Activated T-helper 1 cell treated with anti-CD3 and anti-CD28 coated beads, Interleukin-12 subunit alpha, Interleukin-12 subunit beta, Interleukin-2, Interleukin-4 antibody, amounts not matched to agents 30 ng/mL and 10 ng/mL and 1 ng/mL, durations not matched to agents 14 hours and 24 hours and 36 hours (primary cell): ENCODE data around the gene PLXDC2. TPM values are rescaled to one million over a fixed set of nuclear protein-coding genes. Genes with fewer than 3 reads are reported as not detected.

Experiments
- DNase-seq: peaks from one replicate; pipeline ENCODE4 v3.0.0; 2021; ENCODE audit warnings: low spot score
- H3K27ac Mint-ChIP-seq: one replicate; pipeline ENCODE4 v1.8.0; 2021; ENCODE audit warnings: mild to moderate bottlenecking, mixed read lengths
- H3K27me3 Mint-ChIP-seq: one replicate; pipeline ENCODE4 v1.8.0; 2022; ENCODE audit warnings: mild to moderate bottlenecking, moderate library complexity, mixed read lengths; ENCODE audit not compliant: insufficient read depth
- H3K36me3 Mint-ChIP-seq: one replicate; pipeline ENCODE4 v1.8.0; 2021; ENCODE audit warnings: low read depth, mixed read lengths
- H3K4me1 Mint-ChIP-seq: one replicate; pipeline ENCODE4 v1.8.0; 2021; ENCODE audit warnings: low read depth, mixed read lengths
- H3K4me3 Mint-ChIP-seq: one replicate; pipeline ENCODE4 v1.8.0; 2021; ENCODE audit warnings: mild to moderate bottlenecking, moderate library complexity, mixed read lengths
- H3K9me3 Mint-ChIP-seq: one replicate; pipeline ENCODE4 v1.8.0; 2021; ENCODE audit warnings: mixed read lengths
- intact Hi-C: fragments of 100-400 bp; cut with micrococcal nuclease; formaldehyde crosslinking; loops from one replicate; pipeline ENCODE4 v1.15.1; 2024
- total RNA-seq: library from RNA; stranded (reverse); gene quantifications from 2 replicates; pipeline ENCODE4 v1.2.3, GENCODE V29; 2022

PLXDC2 gene
- total RNA-seq, 1 donor from 2014 or later, result not detected

GRCh38 chr10:20233423-20233822, 417.2 kb downstream of the PLXDC2 start:
- intact Hi-C loops, result no loop called here
- H3K9me3 Mint-ChIP-seq, result no peaks in the 10 kb centered on the region
- H3K36me3 Mint-ChIP-seq, result no peaks in the 10 kb centered on the region
- H3K4me1 Mint-ChIP-seq, result no peaks in the 10 kb centered on the region
- no peak overlapping the region for H3K4me3 Mint-ChIP-seq
- H3K27me3 Mint-ChIP-seq, result no peaks in the 10 kb centered on the region
- no peak overlapping the region for H3K27ac Mint-ChIP-seq
- no peak for DNase-seq

- no peak overlapping the region for H3K4me3 Mint-ChIP-seq
- H3K27me3 Mint-ChIP-seq, result no peaks in the 10 kb centered on the region
- DNase-seq, result no peak
Measured at GRCh38 chr10:20234579-20234978, 418.3 kb downstream of the PLXDC2 start.

GRCh38 chr10:20237091-20237570, 420.9 kb downstream of the PLXDC2 start:
- H3K27ac Mint-ChIP-seq, result no peak overlapping the region
- no peaks in the 10 kb centered on the region for H3K36me3 Mint-ChIP-seq
- no peak for DNase-seq
- H3K9me3 Mint-ChIP-seq, result no peaks in the 10 kb centered on the region
- no peak overlapping the region for H3K4me3 Mint-ChIP-seq
- H3K27me3 Mint-ChIP-seq, result no peaks in the 10 kb centered on the region
- H3K4me1 Mint-ChIP-seq, result no peaks in the 10 kb centered on the region
- intact Hi-C loops, result no loop called here

More at GRCh38 chr10:20234579-20234978, 418.3 kb downstream of the PLXDC2 start:
- Mint-ChIP-seq H3K9me3 (no peaks in the 10 kb centered on the region), H3K36me3 (no peaks in the 10 kb centered on the region), H3K4me1 (no peaks in the 10 kb centered on the region), H3K27ac (no peak overlapping the region)
- intact Hi-C loops, result no loop called here

GRCh38 chr10:20237586-20237985, 421.4 kb downstream of the PLXDC2 start:
- Mint-ChIP-seq H3K27me3 (no peaks in the 10 kb centered on the region), H3K4me3 (no peak overlapping the region), H3K4me1 (no peaks in the 10 kb centered on the region), H3K27ac (no peak overlapping the region), H3K36me3 (no peaks in the 10 kb centered on the region), H3K9me3 (no peaks in the 10 kb centered on the region)
- DNase-seq, result no peak
- intact Hi-C loops, result no loop called here

GRCh38 chr10:20240643-20241042, 424.4 kb downstream of the PLXDC2 start:
- no peaks in the 10 kb centered on the region for H3K36me3 Mint-ChIP-seq
- no peak for DNase-seq
- no peaks in the 10 kb centered on the region for H3K9me3 Mint-ChIP-seq
- no peak overlapping the region for H3K27ac Mint-ChIP-seq
- no peaks in the 10 kb centered on the region for H3K4me1 Mint-ChIP-seq
- no peaks in the 10 kb centered on the region for H3K27me3 Mint-ChIP-seq
- no peak overlapping the region for H3K4me3 Mint-ChIP-seq
- intact Hi-C loops, result no loop called here

- no peaks in the 10 kb centered on the region for H3K36me3 Mint-ChIP-seq
- H3K4me1 Mint-ChIP-seq, result no peaks in the 10 kb centered on the region
- peaks cover 4% of the 10 kb centered on the region for H3K9me3 Mint-ChIP-seq
- H3K4me3 Mint-ChIP-seq, result no peak overlapping the region
- DNase-seq, result no peak
- H3K27me3 Mint-ChIP-seq, result no peaks in the 10 kb centered on the region
- intact Hi-C loops, result no loop called here
- H3K27ac Mint-ChIP-seq, result no peak overlapping the region
Measured at GRCh38 chr10:20247454-20247853, 431.2 kb downstream of the PLXDC2 start.

GRCh38 chr10:20247891-20248708, 431.9 kb downstream of the PLXDC2 start:
- Mint-ChIP-seq H3K9me3 (peaks cover 4% of the 10 kb centered on the region), H3K4me3 (no peak overlapping the region), H3K27me3 (no peaks in the 10 kb centered on the region), H3K4me1 (no peaks in the 10 kb centered on the region), H3K36me3 (no peaks in the 10 kb centered on the region), H3K27ac (no peak overlapping the region)
- no peak for DNase-seq
- intact Hi-C loops, result no loop called here

- Mint-ChIP-seq H3K36me3 (no peaks in the 10 kb centered on the region), H3K27me3 (no peaks in the 10 kb centered on the region), H3K4me3 (no peak overlapping the region), H3K27ac (no peak overlapping the region), H3K4me1 (no peaks in the 10 kb centered on the region), H3K9me3 (peaks cover 4% of the 10 kb centered on the region)
- DNase-seq, result no peak
- intact Hi-C loops, result no loop called here
Measured at GRCh38 chr10:20254078-20254477, 437.8 kb downstream of the PLXDC2 start.

- intact Hi-C loops, result no loop called here
- no peak for DNase-seq
Measured at GRCh38 chr10:20254497-20254896, 438.3 kb downstream of the PLXDC2 start.

GRCh38 chr10:20256969-20257368, 440.7 kb downstream of the PLXDC2 start:
- Mint-ChIP-seq H3K36me3 (no peaks in the 10 kb centered on the region), H3K27me3 (no peaks in the 10 kb centered on the region), H3K4me3 (no peak overlapping the region), H3K4me1 (no peaks in the 10 kb centered on the region), H3K9me3 (peaks cover 4% of the 10 kb centered on the region), H3K27ac (no peak overlapping the region)
- DNase-seq, result no peak
- intact Hi-C loops, result no loop called here

More at GRCh38 chr10:20254497-20254896, 438.3 kb downstream of the PLXDC2 start:
- Mint-ChIP-seq H3K4me1 (no peaks in the 10 kb centered on the region), H3K27me3 (no peaks in the 10 kb centered on the region), H3K27ac (no peak overlapping the region), H3K4me3 (no peak overlapping the region), H3K36me3 (no peaks in the 10 kb centered on the region), H3K9me3 (peaks cover 4% of the 10 kb centered on the region)

GRCh38 chr10:20257422-20257821, 441.2 kb downstream of the PLXDC2 start:
- intact Hi-C loops, result no loop called here
- no peaks in the 10 kb centered on the region for H3K36me3 Mint-ChIP-seq

GRCh38 chr10:20265146-20265545, 448.9 kb downstream of the PLXDC2 start:
- no peak overlapping the region for H3K4me3 Mint-ChIP-seq
- no peaks in the 10 kb centered on the region for H3K4me1 Mint-ChIP-seq
- intact Hi-C loops, result no loop called here
- no peak overlapping the region for H3K27ac Mint-ChIP-seq
- no peaks in the 10 kb centered on the region for H3K36me3 Mint-ChIP-seq
- H3K27me3 Mint-ChIP-seq, result no peaks in the 10 kb centered on the region
- H3K9me3 Mint-ChIP-seq, result peaks cover 17% of the 10 kb centered on the region
- no peak for DNase-seq

More at GRCh38 chr10:20257422-20257821, 441.2 kb downstream of the PLXDC2 start:
- H3K27ac Mint-ChIP-seq, result no peak overlapping the region
- peaks cover 4% of the 10 kb centered on the region for H3K9me3 Mint-ChIP-seq
- no peaks in the 10 kb centered on the region for H3K27me3 Mint-ChIP-seq
- DNase-seq, result no peak
- H3K4me1 Mint-ChIP-seq, result no peaks in the 10 kb centered on the region
- H3K4me3 Mint-ChIP-seq, result no peak overlapping the region

GRCh38 chr10:20267734-20268133, 451.5 kb downstream of the PLXDC2 start:
- intact Hi-C loops, result loop anchor here (2.0 kb wide), 1 partner anchor 29 kb away; no protein-coding TSS in a partner anchor

More at GRCh38 chr10:20267734-20268133, 451.5 kb downstream of the PLXDC2 start:
- H3K36me3 Mint-ChIP-seq, result no peaks in the 10 kb centered on the region
- no peaks in the 10 kb centered on the region for H3K27me3 Mint-ChIP-seq
- H3K9me3 Mint-ChIP-seq, result peaks cover 14% of the 10 kb centered on the region
- DNase-seq, result no peak
- no peak overlapping the region for H3K27ac Mint-ChIP-seq
- no peaks in the 10 kb centered on the region for H3K4me1 Mint-ChIP-seq
- H3K4me3 Mint-ChIP-seq, result no peak overlapping the region
